IPS-18c (cell line): ENCODE results near the gene ITPR1.

Experiments
- H3K4me3 ChIP-seq: 2 replicates; pipeline ENCODE4 v1.7.0; 2013; ENCODE audit warnings: low read depth, mild to moderate bottlenecking, low read length, moderate library complexity; ENCODE audit not compliant: insufficient read depth
- H3K9me3 ChIP-seq: one replicate; pipeline ENCODE4 v1.6.1; 2013; ENCODE audit warnings: mild to moderate bottlenecking, low read length, moderate library complexity; ENCODE audit not compliant: control insufficient read depth, insufficient read depth

ITPR1 gene

DNA sequence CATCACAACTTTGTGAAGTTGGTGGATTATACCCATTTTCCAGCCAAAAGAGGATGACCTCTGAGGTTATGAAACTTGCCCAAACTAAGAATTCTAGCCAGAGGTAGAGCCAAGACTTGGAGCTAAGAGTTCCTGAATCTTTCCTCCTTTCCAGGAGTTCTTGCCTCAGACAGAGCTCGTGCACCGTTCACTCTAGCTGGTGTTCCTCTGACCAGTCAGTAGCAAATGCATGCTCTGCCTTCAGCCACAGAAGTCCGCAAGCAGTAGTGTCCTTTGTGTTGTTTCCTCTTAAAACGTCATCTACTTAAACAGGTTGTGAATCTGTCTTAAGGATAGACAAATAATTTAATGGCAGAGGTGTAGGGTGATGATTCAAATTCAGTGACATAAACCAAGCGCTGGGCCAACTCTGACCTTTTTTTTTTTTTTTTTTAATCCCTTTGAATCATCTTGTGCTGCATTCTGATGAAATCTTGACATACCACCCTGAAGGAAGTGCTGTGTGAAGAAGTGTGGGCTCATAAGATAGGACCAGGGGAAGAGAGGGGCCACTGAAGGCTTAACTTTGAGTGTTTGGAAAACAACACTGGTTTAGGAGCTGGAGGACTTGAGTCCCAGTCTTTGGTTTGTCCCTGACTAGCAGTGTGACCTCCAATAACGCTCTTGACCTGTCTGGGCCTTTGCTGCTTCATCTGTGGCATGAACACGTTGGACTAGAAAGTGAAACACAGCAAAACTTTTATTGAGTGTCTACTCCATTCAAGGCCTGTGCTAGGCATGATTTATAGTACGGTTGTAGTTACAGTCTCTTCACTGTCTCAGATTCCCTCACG, 53.4 kb downstream of the ITPR1 start:
- Histone ChIP-seq H3K4me3 (no peak overlapping the region), H3K9me3 (no peaks in the 10 kb centered on the region)

DNA sequence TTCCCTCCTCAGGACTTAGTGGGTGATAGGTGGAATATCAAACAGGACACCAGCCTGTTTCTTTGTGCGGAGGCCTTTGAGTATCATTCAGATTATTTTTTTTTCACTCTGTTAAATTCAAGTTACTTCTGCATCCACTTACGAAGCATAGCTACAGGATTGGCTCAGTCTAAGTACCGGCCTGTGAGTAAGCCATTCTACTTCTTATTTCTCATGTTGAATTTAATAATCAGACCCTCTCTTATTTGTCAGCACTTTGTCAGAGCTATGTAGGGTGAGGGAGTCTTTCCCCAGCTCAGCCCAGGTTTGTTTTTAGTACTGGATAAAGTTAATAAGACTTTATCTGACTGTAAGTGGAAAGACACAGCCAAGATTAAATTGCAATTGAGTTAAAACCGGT, 54.7 kb downstream of the ITPR1 start:
- Histone ChIP-seq H3K4me3 (no peak overlapping the region), H3K9me3 (no peaks in the 10 kb centered on the region)

DNA sequence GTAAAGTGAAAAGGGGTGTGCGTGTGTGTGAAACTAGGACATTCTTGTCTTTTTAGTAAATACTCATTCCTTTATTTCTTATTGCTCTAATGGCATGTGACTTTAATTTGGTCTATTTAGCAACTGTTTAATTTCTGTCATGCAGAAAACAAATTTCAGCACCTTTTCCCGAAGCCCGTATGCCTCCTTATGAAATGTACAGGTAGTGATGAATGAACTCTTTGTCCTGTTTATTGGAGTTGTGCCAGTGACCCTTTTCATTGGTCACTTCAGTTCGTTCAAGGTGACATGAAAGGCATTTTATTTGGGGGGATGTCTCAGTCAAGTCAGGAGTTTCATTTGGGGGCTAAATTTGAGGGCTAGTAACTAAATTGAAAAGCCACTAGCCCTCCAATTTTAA, 55.2 kb downstream of the ITPR1 start:
- Histone ChIP-seq H3K9me3 (no peaks in the 10 kb centered on the region), H3K4me3 (no peak overlapping the region)

DNA sequence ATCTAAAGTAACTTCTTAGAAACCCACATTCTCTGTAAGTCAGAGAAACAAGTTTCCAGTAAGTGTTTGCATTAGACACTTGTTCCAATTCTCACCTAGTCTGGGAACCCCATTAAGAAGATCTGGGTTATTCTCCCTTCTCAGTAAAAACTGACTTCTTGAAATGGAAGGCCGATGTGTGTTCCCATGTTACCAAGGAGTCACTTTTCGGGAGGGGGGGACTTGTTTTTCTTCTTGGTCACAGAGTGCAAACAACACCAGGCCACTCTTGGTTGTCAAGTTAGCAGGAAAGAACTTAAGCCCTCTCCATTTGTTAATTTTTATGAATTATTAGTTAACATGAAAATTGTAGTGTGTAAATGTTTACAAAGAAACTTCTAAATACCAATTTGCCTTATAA, 55.6 kb downstream of the ITPR1 start:
- no peaks in the 10 kb centered on the region for H3K9me3 ChIP-seq
- no peak overlapping the region for H3K4me3 ChIP-seq

DNA sequence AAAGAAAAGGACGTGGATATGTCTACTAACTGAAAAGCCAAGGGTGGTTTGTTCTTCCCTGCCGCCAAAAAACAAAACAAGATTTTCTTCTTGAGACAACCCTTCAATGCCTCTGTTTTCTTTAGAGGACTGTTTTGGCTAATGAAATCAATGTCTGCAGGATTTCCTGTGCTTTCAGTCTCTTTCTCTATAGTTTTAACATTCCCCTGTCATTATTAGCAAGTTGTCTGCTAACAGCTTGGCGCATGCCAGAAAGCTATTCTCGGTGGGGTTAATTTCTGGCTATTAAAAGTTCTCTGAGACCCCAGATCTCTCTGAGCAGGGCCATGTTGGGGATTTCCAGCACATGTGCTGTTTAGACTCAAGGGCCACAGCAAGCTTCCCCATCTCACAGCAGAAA, 56.7 kb downstream of the ITPR1 start:
- H3K9me3 ChIP-seq = no peaks in the 10 kb centered on the region

DNA sequence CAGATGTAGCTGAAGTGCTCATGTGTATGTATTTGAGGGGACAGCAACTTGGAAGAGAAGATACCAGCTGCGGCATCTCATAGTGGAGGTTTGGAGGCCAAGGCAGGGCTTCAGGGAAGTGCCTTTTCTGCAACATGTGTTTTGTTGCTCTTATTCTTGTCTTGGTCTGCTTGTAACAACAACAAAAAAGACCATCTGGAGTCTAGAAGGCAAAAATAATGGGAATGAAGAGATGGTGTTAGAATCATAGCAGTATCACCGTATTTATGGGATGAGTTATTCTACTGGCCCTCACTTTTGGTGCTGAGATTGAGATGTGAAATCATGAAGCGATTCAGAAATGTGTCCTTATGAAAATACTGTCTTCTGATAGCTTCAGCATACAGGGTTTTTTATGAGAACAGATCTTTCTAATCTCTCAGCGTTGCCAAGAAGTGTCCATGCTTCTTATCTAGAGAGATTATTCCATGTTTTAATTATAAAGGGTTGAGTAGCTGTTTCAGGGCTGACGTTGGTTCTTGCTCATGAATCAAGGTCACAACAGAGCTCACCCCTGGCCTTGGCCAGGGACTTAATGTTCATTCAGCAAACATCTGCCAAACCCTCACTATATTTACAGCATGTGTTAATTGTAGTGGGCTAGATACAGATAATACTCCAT, 58.0 kb downstream of the ITPR1 start:
- Histone ChIP-seq H3K9me3 (no peaks in the 10 kb centered on the region), H3K4me3 (no peak overlapping the region)

More for the DNA sequence above, 56.7 kb downstream of the ITPR1 start:
- no peak overlapping the region for H3K4me3 ChIP-seq

DNA sequence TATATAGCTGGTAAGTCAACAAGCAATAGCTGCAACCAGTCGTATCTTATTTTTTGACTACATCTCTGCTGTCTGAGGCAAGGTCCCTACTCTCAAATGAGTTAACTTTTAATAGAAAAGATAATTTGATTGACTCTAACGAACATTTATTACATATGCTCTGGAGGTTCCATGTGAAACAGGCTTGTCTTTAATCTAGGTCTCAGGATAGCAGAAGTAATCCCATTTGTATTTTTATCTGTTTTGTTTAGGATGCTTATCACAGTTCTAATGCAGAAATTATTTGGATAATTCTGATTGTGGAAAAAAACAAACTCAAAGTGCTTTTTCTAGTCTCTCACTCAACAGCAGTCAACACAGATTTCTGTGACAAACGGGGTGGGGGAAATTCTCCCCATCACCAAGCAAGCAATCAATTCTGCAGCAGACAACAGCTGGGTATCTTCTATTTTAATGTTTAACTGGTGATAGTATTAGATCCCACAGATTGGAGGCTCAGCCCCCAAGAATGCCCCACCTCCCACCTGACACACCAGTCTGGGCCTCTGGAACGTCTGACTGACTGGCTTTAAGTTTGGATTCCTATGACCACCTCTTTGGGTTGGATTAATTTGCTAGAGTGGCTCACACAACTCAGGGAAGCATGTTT, 58.8 kb downstream of the ITPR1 start:
- Histone ChIP-seq H3K9me3 (no peaks in the 10 kb centered on the region), H3K4me3 (no peak overlapping the region)

DNA sequence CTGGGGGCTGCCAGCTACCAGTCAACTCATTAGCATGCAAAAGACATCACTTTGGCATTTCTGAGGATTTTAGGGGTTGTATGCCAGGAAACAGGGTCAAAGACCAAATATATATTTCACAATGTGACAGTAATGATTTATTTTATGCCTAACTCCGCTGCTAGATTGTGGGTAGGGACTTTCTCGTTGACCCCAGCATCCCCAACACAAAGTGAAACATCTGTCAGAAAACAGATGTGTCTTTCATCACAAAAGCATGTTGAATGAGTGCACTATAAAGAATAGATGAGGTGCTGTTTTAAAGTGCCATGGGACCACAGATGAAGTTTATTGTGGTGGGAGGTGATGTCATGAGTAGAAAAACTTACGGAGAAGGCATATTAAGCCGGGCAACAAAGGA, 59.7 kb downstream of the ITPR1 start:
- Histone ChIP-seq H3K4me3 (no peak overlapping the region), H3K9me3 (no peaks in the 10 kb centered on the region)

DNA sequence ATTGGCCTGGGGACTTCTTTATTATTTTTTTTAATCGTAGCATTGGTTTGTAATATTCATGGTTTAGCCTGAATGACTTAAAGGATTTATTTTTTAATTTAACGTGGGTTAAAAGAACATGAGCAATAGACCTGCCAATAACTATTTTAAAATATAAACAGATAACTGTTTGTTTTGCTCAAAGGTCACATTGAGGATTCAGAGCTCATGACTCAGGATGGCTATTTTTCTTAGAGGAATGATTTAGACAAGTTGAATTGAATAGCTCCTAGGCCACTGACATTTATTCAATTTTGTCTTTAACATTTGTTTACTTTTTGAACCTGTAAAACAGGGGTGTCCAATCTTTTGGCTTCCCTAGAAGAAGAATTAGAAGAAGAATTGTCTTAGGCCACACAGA, 68.5 kb downstream of the ITPR1 start:
- H3K4me3 ChIP-seq = no peak overlapping the region

DNA sequence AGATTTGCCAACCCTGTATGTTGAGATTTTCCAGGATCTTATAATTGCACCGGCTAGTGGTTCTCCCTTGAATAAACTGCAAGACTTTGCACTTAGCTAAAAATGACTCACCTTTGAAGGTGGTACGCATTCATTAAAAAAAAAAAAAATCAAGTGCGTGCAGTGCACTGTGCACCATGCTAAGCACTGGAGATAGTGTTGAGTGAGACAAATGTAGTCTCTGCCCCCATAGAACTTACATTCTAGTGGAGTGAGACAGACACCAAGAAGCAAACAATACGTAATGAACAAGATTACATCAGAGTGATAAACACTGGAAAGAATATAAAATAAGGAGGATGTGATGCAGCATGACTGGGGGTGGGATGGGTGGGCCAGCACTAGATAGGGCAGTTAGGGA, 69.4 kb downstream of the ITPR1 start:
- Histone ChIP-seq H3K4me3 (no peak overlapping the region), H3K9me3 (no peaks in the 10 kb centered on the region)

More for the DNA sequence above, 68.5 kb downstream of the ITPR1 start:
- H3K9me3 ChIP-seq = no peaks in the 10 kb centered on the region

DNA sequence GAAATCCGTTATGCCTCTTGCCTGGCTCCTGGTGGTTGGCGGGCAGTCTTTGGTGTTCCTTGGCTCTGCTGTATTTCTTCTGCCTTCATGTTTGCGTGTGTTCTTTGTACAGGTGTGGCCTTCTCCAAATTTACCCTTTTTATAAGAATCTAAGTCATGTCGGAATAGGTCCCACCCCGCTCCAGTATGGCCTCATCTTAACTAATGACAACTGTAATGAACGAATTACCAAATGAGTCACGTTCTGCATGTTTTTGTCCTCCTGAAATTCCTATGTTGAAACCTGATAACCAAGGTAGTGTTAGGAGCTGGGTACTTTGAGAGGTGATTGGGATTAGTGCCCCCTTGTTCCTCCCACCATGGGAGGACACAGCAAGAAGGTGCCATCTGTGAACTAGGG, 71.1 kb downstream of the ITPR1 start:
- H3K9me3 ChIP-seq = no peaks in the 10 kb centered on the region

DNA sequence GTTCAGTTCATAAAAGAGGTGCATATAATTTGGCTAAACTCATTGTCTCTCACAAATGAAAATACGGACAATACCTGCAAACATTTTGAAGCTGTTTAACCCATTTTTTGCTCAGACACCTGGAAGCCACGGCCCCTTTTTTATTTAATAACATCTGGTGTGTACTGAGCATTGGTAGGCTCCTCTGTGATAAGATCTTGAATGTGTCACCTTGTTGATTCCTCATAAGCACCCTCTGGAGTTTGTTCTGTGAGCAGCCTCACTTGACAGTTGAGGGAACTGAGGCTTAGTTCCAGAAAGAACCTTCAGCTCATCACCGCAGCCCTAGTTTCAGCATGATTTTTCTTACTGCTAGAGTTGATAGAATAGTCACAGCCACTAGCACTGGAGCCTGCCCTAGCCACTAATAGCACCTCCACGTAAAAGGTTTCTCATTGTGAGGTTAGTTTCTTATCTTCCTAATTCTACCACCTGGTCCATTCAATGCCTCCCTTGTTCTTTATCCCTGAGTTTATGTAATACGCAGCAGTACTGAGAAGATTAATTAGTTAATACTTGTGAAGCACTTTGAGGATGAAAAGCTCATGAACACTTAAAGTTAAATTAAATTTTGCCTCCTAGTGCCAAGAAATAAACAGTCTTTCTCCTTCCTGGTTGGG, 71.9 kb downstream of the ITPR1 start:
- Histone ChIP-seq H3K9me3 (no peaks in the 10 kb centered on the region), H3K4me3 (no peak overlapping the region)

More for the DNA sequence above, 71.1 kb downstream of the ITPR1 start:
- no peak overlapping the region for H3K4me3 ChIP-seq

DNA sequence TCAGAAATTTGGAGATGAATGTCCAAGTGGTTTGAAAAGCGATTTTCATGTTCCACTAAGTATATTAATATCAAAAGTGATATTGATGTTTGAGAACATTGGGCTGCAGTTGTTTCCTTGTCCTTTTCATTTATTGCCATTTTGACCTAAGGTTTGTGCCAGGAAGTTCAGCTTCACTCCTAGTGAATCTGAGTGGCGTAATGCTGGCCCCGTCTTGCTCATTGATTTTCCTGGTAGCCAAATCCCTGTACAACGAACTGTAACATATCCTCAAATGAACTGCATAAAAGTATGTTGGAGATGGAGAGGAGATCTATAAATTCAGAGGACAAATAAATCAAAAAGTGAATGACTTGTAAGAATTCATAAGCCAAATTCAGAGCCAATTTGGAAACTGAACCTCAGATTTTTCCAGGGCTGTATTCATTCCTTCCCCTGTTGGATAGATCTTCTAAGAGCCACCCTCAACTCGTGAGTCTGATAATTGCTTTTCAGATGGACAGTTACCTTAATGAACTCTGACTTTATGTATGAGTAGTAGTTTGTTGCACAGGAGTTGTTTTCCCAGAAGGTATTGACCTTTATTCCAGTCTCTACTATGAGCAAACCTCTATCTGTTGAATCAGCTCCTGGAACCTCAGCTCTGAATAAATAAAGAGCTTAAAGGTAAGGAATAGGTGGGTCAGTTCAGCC, 72.8 kb downstream of the ITPR1 start:
- no peak overlapping the region for H3K4me3 ChIP-seq
- no peaks in the 10 kb centered on the region for H3K9me3 ChIP-seq

DNA sequence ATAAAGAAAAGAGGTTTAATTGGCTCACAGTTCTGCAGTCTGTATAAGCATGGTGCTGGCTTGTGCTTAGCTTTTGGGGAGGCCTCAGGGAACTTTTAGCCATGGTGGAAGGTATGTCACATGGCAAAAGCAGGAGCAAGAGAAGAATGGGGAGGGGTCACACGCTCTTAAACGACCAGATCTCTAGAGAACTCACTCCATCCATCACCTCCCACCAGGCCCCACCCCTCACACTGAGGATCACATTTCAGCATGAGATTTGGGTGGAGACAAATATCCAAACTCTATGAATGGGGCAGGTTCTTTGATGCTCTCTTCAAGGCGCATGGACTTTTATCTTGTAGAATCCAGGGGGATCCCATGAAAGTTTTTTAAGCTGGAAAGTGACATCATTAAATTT, 75.7 kb downstream of the ITPR1 start:
- no peak overlapping the region for H3K4me3 ChIP-seq
- H3K9me3 ChIP-seq = no peaks in the 10 kb centered on the region

DNA sequence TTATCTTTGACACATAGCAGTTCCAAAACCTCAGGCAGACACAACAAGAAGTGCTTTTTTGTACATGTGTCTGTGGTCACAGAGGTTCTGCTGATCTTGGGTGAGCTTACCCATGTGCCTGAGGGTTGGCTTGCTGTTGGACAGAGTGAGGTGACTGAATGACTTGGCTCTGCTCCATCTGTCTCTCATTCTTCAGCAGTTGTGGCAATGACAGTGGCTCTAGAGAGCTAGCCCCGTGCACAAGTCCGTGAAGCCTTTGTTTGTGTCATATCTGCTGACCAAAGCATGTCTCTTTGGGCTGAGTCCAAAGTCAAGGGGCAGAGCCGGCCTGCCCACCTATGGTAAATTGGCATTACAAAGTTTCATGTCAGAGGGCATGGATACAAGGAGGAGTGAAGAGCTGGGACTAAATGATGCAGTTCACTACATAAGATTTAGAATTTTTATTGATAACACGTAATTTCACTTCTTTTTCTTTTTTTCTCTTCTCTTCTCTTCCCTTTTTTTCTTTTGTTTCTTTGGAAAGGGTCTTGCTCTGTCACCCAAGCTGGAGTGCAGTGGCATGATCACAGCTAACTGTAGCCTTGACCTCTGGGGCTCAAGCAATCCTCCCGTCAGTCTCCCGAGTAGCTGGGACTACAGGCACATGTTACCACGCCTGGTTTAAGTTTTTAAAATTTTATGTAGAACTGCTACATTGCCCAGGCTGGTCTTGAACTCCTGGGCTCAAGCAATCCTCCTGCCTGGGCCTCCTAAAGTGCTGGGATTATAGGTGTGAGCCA, 77.9 kb downstream of the ITPR1 start:
- Histone ChIP-seq H3K9me3 (no peaks in the 10 kb centered on the region), H3K4me3 (no peak overlapping the region)

DNA sequence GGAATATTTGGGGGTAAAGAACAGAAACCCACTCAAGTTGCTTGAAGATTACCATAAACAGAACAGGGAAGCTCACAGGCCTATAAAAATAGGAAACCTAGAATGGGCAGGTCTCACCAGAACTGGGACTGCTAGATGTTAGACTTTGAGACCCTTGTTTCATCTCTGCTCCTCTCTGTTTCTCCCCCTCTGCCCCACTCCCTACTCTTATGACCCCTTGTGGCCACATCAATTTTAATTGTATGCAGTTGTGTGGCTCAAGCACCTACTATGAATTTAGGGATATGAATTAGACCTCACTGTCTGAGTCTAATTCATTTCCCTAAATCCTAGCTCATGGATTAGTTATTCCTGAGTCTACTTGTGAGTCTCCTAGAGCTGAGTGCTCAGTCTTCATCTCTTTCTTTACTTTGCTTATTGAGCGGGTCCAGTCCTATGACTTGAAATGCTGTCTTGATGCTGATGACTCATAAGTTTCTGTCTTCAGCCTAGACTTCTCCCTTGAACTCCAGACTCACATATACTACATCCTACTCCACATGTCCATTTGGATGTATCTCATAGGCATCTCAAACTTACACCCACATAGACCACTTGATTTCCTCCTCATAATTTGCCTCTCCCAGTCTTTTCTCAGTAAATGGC, 78.7 kb downstream of the ITPR1 start:
- H3K4me3 ChIP-seq = no peak overlapping the region
- H3K9me3 ChIP-seq = no peaks in the 10 kb centered on the region
